Endothelial cell of umbilical vein (primary cell): ENCODE results near the gene LRP1. TPM values are rescaled to one million over a fixed set of nuclear protein-coding genes. Genes with fewer than 3 reads are reported as not detected.
A peak's percentile ranks its signal among the peaks of the same experiment; 100 is the strongest.

Experiments
- BruUV-seq: library from RNA; stranded (reverse); fragments of 400-500 nt; replicated peaks from 2 replicates; lab custom pipeline; 2021; lab: Mats Ljungman, UMichigan
- CTCF ChIA-PET: fragments of 300-600, 350-600 bp; sonication (Branson Sonifier 250); formaldehyde crosslinking; loops from one replicate; lab custom pipeline; 2021; ENCODE audit warnings: antibody characterized with exemption, inconsistent platforms; lab: Charles Lee
- POLR2A ChIA-PET: fragments of 300-600, 350-600 bp; sonication (Branson Sonifier 250); formaldehyde crosslinking; loops from one replicate; lab custom pipeline; 2021; ENCODE audit warnings: antibody characterized with exemption, inconsistent platforms; lab: Charles Lee
- DNase-seq: peaks from one replicate; pipeline ENCODE4 v3.0.0-alpha.2; 2011; ENCODE audit warnings: low read depth, low spot score
- FAIRE-seq: peaks from 2 replicates; lab custom pipeline; 2011; peaks lifted over from hg19 to GRCh38; lab: Jason Lieb, UNC
- H2AFZ ChIP-seq: 2 replicates; pipeline ENCODE4 v1.6.0; 2012; ENCODE audit warnings: low read depth, low read length, control low read depth, inconsistent platforms
- H3K27ac ChIP-seq: 2 replicates; pipeline ENCODE4 v1.5.1; 2011; ENCODE audit warnings: low read depth, mild to moderate bottlenecking, control low read depth, low read length, moderate library complexity; ENCODE audit not compliant: insufficient read depth
- H3K27me3 ChIP-seq, 2 experiments: 2 replicates each; pipeline versions ENCODE4 v1.6.0 to v1.6.1; 2011; ENCODE audit warnings: low read length in 2 of 2, mixed read lengths in 1 of 2; ENCODE audit not compliant: control insufficient read depth in 2 of 2, insufficient read depth in 2 of 2
- H3K36me3 ChIP-seq, 2 experiments: 2 replicates in 1 of 2; 3 replicates in 1 of 2; pipeline ENCODE4 v1.5.1; 2011; ENCODE audit warnings: low read length in 2 of 2, mild to moderate bottlenecking in 1 of 2, moderate library complexity in 1 of 2; ENCODE audit not compliant: control insufficient read depth in 2 of 2, insufficient read depth in 2 of 2; ENCODE audit errors: extremely low read depth in 1 of 2
- H3K4me1 ChIP-seq: 3 replicates; pipeline ENCODE4 v1.5.1; 2011; ENCODE audit warnings: mild to moderate bottlenecking, low read length; ENCODE audit not compliant: control insufficient read depth, insufficient read depth; ENCODE audit errors: extremely low read depth
- H3K4me2 ChIP-seq: 2 replicates; pipeline ENCODE4 v1.6.1; 2011; ENCODE audit warnings: low read length, control low read depth, mixed read lengths; ENCODE audit not compliant: insufficient read depth
- H3K4me3 ChIP-seq, 3 experiments: fragments of 200-600 bp in 1 of 3; sonication (generic), shearing (Covaris generic) in 1 of 3; replicated peaks in 1 of 3; 2 replicates each; pipeline ENCODE4 v1.5.1; 2011 to 2016; ENCODE audit warnings: control low read depth in 3 of 3, low read length in 3 of 3, mild to moderate bottlenecking in 2 of 3, inconsistent platforms in 1 of 3, low read depth in 1 of 3, moderate library complexity in 1 of 3; ENCODE audit not compliant: insufficient read depth in 1 of 3
- H3K79me2 ChIP-seq: 2 replicates; pipeline ENCODE4 v1.6.0; 2012; ENCODE audit warnings: low read length, inconsistent platforms; ENCODE audit not compliant: control insufficient read depth, insufficient read depth
- H3K9ac ChIP-seq: replicated peaks from 2 replicates; pipeline ENCODE3; 2011; ENCODE audit warnings: low read length, control low read depth; ENCODE audit not compliant: insufficient read depth; ENCODE audit errors: extremely low read depth
- H3K9me1 ChIP-seq: replicated peaks from 3 replicates; pipeline ENCODE4 v1.6.0; 2011; ENCODE audit warnings: mild to moderate bottlenecking, low read length; ENCODE audit not compliant: control insufficient read depth, insufficient read depth; ENCODE audit errors: extremely low read depth
- H3K9me3 ChIP-seq: replicated peaks from 2 replicates; pipeline ENCODE4 v1.5.1; 2012; ENCODE audit warnings: low read length, inconsistent platforms; ENCODE audit not compliant: control insufficient read depth, insufficient read depth
- H4K20me1 ChIP-seq: replicated peaks from 2 replicates; pipeline ENCODE3; 2011; ENCODE audit warnings: mild to moderate bottlenecking, low read length; ENCODE audit not compliant: control insufficient read depth, insufficient read depth; ENCODE audit errors: extremely low read depth
- EZH2 ChIP-seq: IDR thresholded peaks from 2 replicates; pipeline ENCODE4 v1.6.1; 2012; ENCODE audit warnings: borderline replicate concordance, low read depth, mild to moderate bottlenecking, moderate library complexity, low read length, inconsistent platforms; ENCODE audit not compliant: severe bottlenecking
- FOS ChIP-seq: IDR thresholded peaks from 2 replicates; pipeline ENCODE4 v1.6.1; 2011; ENCODE audit warnings: mild to moderate bottlenecking, low read length, moderate library complexity, borderline replicate concordance; ENCODE audit not compliant: insufficient read depth
- GATA2 ChIP-seq: IDR thresholded peaks from 2 replicates; pipeline ENCODE4 v1.7.0; 2011; ENCODE audit warnings: low read depth, mild to moderate bottlenecking, moderate library complexity, mixed read lengths, low read length; ENCODE audit not compliant: insufficient read length, insufficient read depth
- POLR2A ChIP-seq: IDR thresholded peaks from 2 replicates; pipeline ENCODE4 v1.6.1; 2012; ENCODE audit warnings: low read depth, mild to moderate bottlenecking, control low read depth, low read length
- POLR2AphosphoS5 ChIP-seq: IDR thresholded peaks from 2 replicates; pipeline ENCODE4 v1.6.1; 2012; ENCODE audit warnings: low read depth, mild to moderate bottlenecking, control low read depth, low read length, moderate library complexity; ENCODE audit not compliant: insufficient read depth
- dilution Hi-C: fragments of 300-500 bp; cut with MboI; formaldehyde crosslinking; loops from one replicate; pipeline ENCODE4 v1.15.0; 2019; ENCODE audit warnings: low sequenced_read_pairs; ENCODE audit not compliant: extremely low pct_ligation_motif_present
- intact Hi-C: fragments of 100-400 bp; cut with micrococcal nuclease; formaldehyde crosslinking; loops from one replicate; pipeline ENCODE4 v1.10.0; 2022
- polyA plus RNA-seq, 4 experiments: library from polyadenylated mRNA; depleted of rRNA in 3 of 4; stranded (reverse) in 3 of 4; unstranded in 1 of 4; fragments of >200 nt; gene quantifications; 2 replicates each; pipeline versions ENCODE4 v1.2.1 to v1.2.3, GENCODE V29; 2011 to 2012; ENCODE audit warnings: missing spikeins in 1 of 4
- total RNA-seq: library from RNA; stranded (reverse); gene quantifications from 2 replicates; pipeline ENCODE4 v1.2.3, GENCODE V29; 2021
- TF ChIP-seq, protein P1 (sequence below): IDR thresholded peaks from 2 replicates; pipeline ENCODE4 v1.6.1; 2011; ENCODE audit not compliant: insufficient read depth, insufficient read length

The LRP1 gene
- total and polyA plus RNA-seq, 2 donors (not counting 3 experiments of a cell fraction or from before 2014, with no cell fraction given): 1.6 to 4.6 TPM

DNA sequence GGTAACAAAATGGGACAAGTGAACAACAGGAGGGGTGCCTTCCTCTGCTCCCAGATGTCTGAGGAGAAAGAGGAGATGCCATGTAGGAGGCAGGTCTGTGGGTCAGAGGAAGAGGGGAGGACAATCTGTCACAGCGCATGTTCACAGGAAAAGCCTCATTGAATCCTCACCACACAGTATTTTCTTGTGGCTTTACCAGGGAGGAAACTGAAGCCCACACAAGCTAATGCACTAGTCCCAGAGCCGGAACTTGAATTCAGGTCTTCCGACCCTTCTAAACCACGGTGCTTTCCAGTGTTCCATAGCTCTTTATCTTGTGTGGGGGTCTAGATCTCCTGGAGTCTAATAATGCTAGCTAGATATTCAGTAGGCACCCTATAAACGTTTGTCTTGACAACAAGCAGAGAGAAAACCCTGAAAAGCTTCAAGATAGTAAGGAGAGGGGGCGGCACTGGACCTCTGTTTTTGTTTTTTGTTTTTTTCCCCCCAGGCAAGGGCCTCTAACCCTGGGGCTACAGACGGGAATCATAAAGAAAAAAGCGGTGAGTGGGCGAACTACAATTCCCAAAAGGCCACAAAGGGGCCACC, 100.9 kb downstream of the LRP1 start:
- intact Hi-C loops: no loop called here

DNA sequence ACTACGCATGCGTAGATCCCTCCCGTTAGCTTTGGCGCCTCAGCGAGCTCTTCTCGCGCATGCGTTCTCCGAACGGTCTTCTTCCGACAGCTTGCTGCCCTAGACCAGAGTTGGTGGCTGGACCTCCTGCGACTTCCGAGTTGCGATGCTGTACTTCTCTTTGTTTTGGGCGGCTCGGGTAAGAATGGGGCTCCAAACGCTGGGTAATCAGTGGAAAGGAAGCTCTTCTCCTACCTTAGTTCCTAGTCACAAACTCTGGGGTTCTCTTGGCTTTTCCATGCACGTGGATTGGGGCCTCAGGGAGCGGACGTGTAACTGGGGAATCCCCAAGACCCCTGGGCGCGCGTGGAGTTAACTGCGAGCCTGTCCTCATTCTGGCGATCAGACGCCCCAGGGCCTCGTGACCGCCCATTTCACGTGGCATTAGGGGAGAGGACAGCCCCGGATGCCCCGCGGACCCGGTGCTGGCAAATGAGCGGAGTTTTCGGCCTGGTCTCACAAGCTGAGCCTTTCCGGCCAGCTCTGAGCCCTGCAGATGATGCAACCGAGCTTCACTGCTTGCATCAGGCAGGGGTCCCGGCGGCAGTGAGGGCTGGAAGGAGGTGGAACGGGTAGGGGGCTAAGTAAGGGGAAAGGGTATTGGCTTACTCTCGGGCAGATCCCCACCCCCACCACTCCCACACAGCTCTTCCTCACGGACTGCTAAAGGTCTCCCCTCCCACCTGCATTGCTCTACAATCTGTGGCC, 101.5 kb downstream of the LRP1 start, which contains the start of gene SHMT2:
TSS of gene SHMT2 (plus strand) at position 78 of the 747 bp plus-strand sequence. CDS start at position 146, 68 bp downstream.
- BruUV-seq: no TSS peak
- Histone ChIP-seq H3K36me3 (peaks cover 3 to 27% of the 10 kb centered on the region in 2 experiments), H3K79me2 (peaks cover 23% of the 10 kb centered on the region), H2AFZ (peak within 1 kb of the TSS; percentile 69), H3K4me2 (peak within 1 kb of the TSS; percentile 77), H3K27me3 (peaks cover 15 to 18% of the 10 kb centered on the region in 2 experiments), H4K20me1 (no peaks in the 10 kb centered on the region), H3K9me1 (no peaks in the 10 kb centered on the region), H3K9me3 (no peaks in the 10 kb centered on the region), H3K27ac (peak within 1 kb of the TSS; percentile 91), H3K9ac (peak within 1 kb of the TSS; percentile 96), H3K4me1 (peaks cover 18% of the 10 kb centered on the region), H3K4me3 (peak within 1 kb of the TSS; percentile 44 to 73 (median 63))
- FAIRE-seq: peak; percentile 99
- CTCF ChIA-PET: interaction anchor here (0.7 to 5.0 kb wide), 16 partner anchors 10 to 229 kb away, joined by 3 to 129 read pairs (median 4); partner anchors contain the start of genes GLI1 and STAC3
- peak; percentile 94 for DNase-seq
- dilution Hi-C loops: no loop called here
- intact Hi-C loops: loop anchor here (1.0 kb wide), 1 partner anchor 9 kb away; no protein-coding TSS in a partner anchor
- POLR2A ChIA-PET: interaction anchor here (0.6 to 1.5 kb wide), 5 partner anchors 9 to 118 kb away, joined by 3 to 11 read pairs (median 4); partner anchors contain the start of gene STAT6
- peak; percentile 70 for TF ChIP-seq POLR2AphosphoS5
- TF ChIP-seq GATA2: no peak
- TF ChIP-seq EZH2: no peak
- TF ChIP-seq POLR2A: peak; percentile 70
- TF ChIP-seq, protein P1, sequence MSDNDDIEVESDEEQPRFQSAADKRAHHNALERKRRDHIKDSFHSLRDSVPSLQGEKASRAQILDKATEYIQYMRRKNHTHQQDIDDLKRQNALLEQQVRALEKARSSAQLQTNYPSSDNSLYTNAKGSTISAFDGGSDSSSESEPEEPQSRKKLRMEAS: peak; percentile 75

More for the DNA sequence above, 100.9 kb downstream of the LRP1 start:
- Histone ChIP-seq H3K9me1 (no peaks in the 10 kb centered on the region), H3K9ac (peak overlapping the region; percentile 96), H4K20me1 (no peaks in the 10 kb centered on the region), H3K4me1 (peaks cover 18% of the 10 kb centered on the region), H3K79me2 (peaks cover 23% of the 10 kb centered on the region), H3K4me3 (peak overlapping the region in 2 of 3 experiments; percentile 63 to 73), H3K4me2 (peak overlapping the region; percentile 77), H3K27ac (peak overlapping the region; percentile 91), H3K9me3 (no peaks in the 10 kb centered on the region), H2AFZ (peak overlapping the region; percentile 69), H3K27me3 (peaks cover 21 to 24% of the 10 kb centered on the region in 2 experiments), H3K36me3 (peaks cover 3 to 27% of the 10 kb centered on the region in 2 experiments)
- ChIA-PET POLR2A (interaction anchor here (0.6 to 1.5 kb wide), 4 partner anchors 11 to 118 kb away, joined by 3 to 11 read pairs (median 4); partner anchors contain the start of gene STAT6), CTCF (interaction anchor here (1.0 to 5.0 kb wide), 15 partner anchors 10 to 230 kb away, joined by 3 to 129 read pairs (median 4); partner anchors contain the start of genes GLI1 and STAC3)
- TSS peak; percentile 89 for BruUV-seq
- no peak for DNase-seq
- TF ChIP-seq POLR2A (peak; percentile 2), FOS (no peak)
- dilution Hi-C loops: no loop called here
- no peak for FAIRE-seq
